H1 (cell line): ENCODE measurements around the gene ALOX15B.

Source experiments
- EP300 ChIP-seq, 2 experiments: IDR thresholded peaks; 1 replicate in 1 of 2; 2 replicates in 1 of 2; pipeline ENCODE4 v1.6.1; 2011 to 2012; ENCODE audit warnings: low read depth in 2 of 2, low read length in 2 of 2, mild to moderate bottlenecking in 2 of 2, borderline replicate concordance in 1 of 2, inconsistent platforms in 1 of 2, moderate library complexity in 1 of 2
- EZH2 ChIP-seq: fragments of 200-600 bp; sonication (generic); IDR thresholded peaks from 2 replicates; pipeline ENCODE4 v1.7.1; 2012; ENCODE audit warnings: low read depth, mild to moderate bottlenecking, moderate library complexity, low read length, inconsistent platforms; ENCODE audit not compliant: severe bottlenecking
- MAX ChIP-seq: IDR thresholded peaks from 2 replicates; pipeline ENCODE4 v1.6.1; 2012; ENCODE audit warnings: inconsistent platforms
- POLR2A ChIP-seq, 2 experiments: IDR thresholded peaks; 1 replicate in 1 of 2; 2 replicates in 1 of 2; pipeline ENCODE4 v1.6.1; 2011; ENCODE audit warnings: low read depth in 2 of 2, low read length in 2 of 2, mild to moderate bottlenecking in 2 of 2; ENCODE audit errors: control extremely low read depth in 1 of 2
- POLR2AphosphoS5 ChIP-seq: IDR thresholded peaks from 2 replicates; pipeline ENCODE4 v1.6.1; 2011; ENCODE audit warnings: low read depth, low read length
- TAF1 ChIP-seq: IDR thresholded peaks from 2 replicates; pipeline ENCODE4 v1.6.1; 2011; ENCODE audit warnings: mild to moderate bottlenecking, low read depth, low read length
- TF ChIP-seq, protein P1 (sequence below), 3 experiments: IDR thresholded peaks; 1 replicate in 2 of 3; 2 replicates in 1 of 3; pipeline versions ENCODE4 v1.5.1 to v1.6.1; 2011; ENCODE audit warnings: low read length in 3 of 3, mild to moderate bottlenecking in 3 of 3, inconsistent platforms in 2 of 3, low read depth in 1 of 3, moderate library complexity in 1 of 3; ENCODE audit not compliant: insufficient read depth in 1 of 3; ENCODE audit errors: control extremely low read depth in 1 of 3

- TF ChIP-seq POLR2A (IDR thresholded peaks at IDR 0.05; ENCODE audit: control extremely low read depth in 1 of 2, low read depth in 2 of 2, low read length in 2 of 2) (no peak), TAF1 (no peak), MAX (no peak), POLR2AphosphoS5 (no peak), EP300 (IDR thresholded peaks at IDR 0.05; ENCODE audit: borderline replicate concordance in 1 of 2, low read depth in 2 of 2, low read length in 2 of 2) (no peak), EZH2 (no peak)
- TF ChIP-seq, protein P1, sequence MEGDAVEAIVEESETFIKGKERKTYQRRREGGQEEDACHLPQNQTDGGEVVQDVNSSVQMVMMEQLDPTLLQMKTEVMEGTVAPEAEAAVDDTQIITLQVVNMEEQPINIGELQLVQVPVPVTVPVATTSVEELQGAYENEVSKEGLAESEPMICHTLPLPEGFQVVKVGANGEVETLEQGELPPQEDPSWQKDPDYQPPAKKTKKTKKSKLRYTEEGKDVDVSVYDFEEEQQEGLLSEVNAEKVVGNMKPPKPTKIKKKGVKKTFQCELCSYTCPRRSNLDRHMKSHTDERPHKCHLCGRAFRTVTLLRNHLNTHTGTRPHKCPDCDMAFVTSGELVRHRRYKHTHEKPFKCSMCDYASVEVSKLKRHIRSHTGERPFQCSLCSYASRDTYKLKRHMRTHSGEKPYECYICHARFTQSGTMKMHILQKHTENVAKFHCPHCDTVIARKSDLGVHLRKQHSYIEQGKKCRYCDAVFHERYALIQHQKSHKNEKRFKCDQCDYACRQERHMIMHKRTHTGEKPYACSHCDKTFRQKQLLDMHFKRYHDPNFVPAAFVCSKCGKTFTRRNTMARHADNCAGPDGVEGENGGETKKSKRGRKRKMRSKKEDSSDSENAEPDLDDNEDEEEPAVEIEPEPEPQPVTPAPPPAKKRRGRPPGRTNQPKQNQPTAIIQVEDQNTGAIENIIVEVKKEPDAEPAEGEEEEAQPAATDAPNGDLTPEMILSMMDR (IDR thresholded peaks at IDR 0.05; ENCODE audit: control extremely low read depth in 1 of 3, insufficient read depth in 1 of 3, low read depth in 1 of 3, low read length in 3 of 3): no peak
Measured at GRCh38 chr17:8014558-8014850, 24.4 kb upstream of the ALOX15B start.
